CD4-positive, CD25-positive, alpha-beta regulatory T cell (primary cell): ENCODE measurements around the gene ZSCAN25. TPM values are rescaled to one million over a fixed set of nuclear protein-coding genes. Genes with fewer than 3 reads are reported as not detected.
"Not testable (repeated sequence)": the region's sequence is repeated elsewhere in the genome, so short reads cannot be mapped to it uniquely, and the experiment has no call there.

Experiments used
- ATAC-seq, 2 donors: fragments of 150-1000 bp; cut with Tn5 transposase; one replicate each; pipeline ENCODE4 v1.10.0; 2021; ENCODE audit warnings: low read depth in 2 of 2, moderate number of reproducible peaks in 2 of 2, moderate library complexity in 1 of 2
- DNase-seq, 3 donors: peaks; one replicate each; pipeline versions ENCODE4 v3.0.0 to v3.0.0-alpha.2; 2012 to 2022; ENCODE audit warnings: mixed read lengths in 1 of 3
- H3K27ac ChIP-seq: one replicate; pipeline ENCODE4 v1.7.0; 2013; ENCODE audit warnings: mild to moderate bottlenecking, low read length; ENCODE audit not compliant: insufficient read depth, poor library complexity, severe bottlenecking
- H3K27me3 ChIP-seq: one replicate; pipeline ENCODE4 v1.7.0; 2013; ENCODE audit warnings: low read length; ENCODE audit not compliant: control insufficient read depth, insufficient read depth
- H3K36me3 ChIP-seq: one replicate; pipeline ENCODE4 v1.7.0; 2013; ENCODE audit warnings: mild to moderate bottlenecking, low read length, moderate library complexity; ENCODE audit not compliant: control insufficient read depth, insufficient read depth
- H3K4me1 ChIP-seq: 2 replicates; pipeline ENCODE4 v1.7.0; 2013; ENCODE audit warnings: mild to moderate bottlenecking, low read length; ENCODE audit not compliant: insufficient read depth, control insufficient read depth, poor library complexity, severe bottlenecking
- H3K4me3 ChIP-seq: one replicate; pipeline ENCODE4 v1.7.0; 2013; ENCODE audit warnings: low read depth, mild to moderate bottlenecking, low read length, moderate library complexity
- H3K9me3 ChIP-seq, 2 experiments: 1 replicate in 1 of 2; 2 replicates in 1 of 2; pipeline ENCODE4 v1.7.0; 2013; ENCODE audit warnings: low read length in 2 of 2, mild to moderate bottlenecking in 1 of 2, moderate library complexity in 1 of 2; ENCODE audit not compliant: control insufficient read depth in 2 of 2
- H3K27ac Mint-ChIP-seq, 3 donors: one replicate each; pipeline ENCODE4 v1.8.0; 2020 to 2022; ENCODE audit warnings: mild to moderate bottlenecking in 3 of 3, mixed read lengths in 3 of 3, moderate library complexity in 2 of 3
- H3K27me3 Mint-ChIP-seq: one replicate; pipeline ENCODE4 v1.8.0; 2022; ENCODE audit warnings: mild to moderate bottlenecking, mixed read lengths
- H3K36me3 Mint-ChIP-seq: one replicate; pipeline ENCODE4 v1.8.0; 2020; ENCODE audit warnings: mixed read lengths
- H3K4me1 Mint-ChIP-seq, 4 donors: one replicate each; pipeline ENCODE4 v1.8.0; 2020 to 2022; ENCODE audit warnings: mixed read lengths in 4 of 4, mild to moderate bottlenecking in 1 of 4
- H3K4me3 Mint-ChIP-seq, 4 donors: one replicate each; pipeline ENCODE4 v1.8.0; 2020 to 2022; ENCODE audit warnings: mild to moderate bottlenecking in 4 of 4, mixed read lengths in 4 of 4, moderate library complexity in 3 of 4
- H3K9me3 Mint-ChIP-seq, 7 donors: one replicate each; pipeline ENCODE4 v1.8.0; 2020 to 2022; ENCODE audit warnings: mixed read lengths in 7 of 7, mild to moderate bottlenecking in 3 of 7, moderate library complexity in 2 of 7
- polyA plus RNA-seq, 4 donors: library from polyadenylated mRNA; unstranded; fragments of 300-500 nt; fragmentation: Illumina TruSeq; gene quantifications; one replicate each; pipeline ENCODE4 v1.2.3, GENCODE V29; 2021
- total RNA-seq: library from RNA; stranded (reverse); gene quantifications from one replicate; pipeline ENCODE4 v1.2.3, GENCODE V29; 2022

The ZSCAN25 gene
- total RNA-seq, result 47.3 TPM
- polyA plus RNA-seq, result 10 to 100 TPM in 3 of 4 donors, 1 to 10 TPM in 1; 9.9 to 20.4 (median 14.0) TPM

DNA sequence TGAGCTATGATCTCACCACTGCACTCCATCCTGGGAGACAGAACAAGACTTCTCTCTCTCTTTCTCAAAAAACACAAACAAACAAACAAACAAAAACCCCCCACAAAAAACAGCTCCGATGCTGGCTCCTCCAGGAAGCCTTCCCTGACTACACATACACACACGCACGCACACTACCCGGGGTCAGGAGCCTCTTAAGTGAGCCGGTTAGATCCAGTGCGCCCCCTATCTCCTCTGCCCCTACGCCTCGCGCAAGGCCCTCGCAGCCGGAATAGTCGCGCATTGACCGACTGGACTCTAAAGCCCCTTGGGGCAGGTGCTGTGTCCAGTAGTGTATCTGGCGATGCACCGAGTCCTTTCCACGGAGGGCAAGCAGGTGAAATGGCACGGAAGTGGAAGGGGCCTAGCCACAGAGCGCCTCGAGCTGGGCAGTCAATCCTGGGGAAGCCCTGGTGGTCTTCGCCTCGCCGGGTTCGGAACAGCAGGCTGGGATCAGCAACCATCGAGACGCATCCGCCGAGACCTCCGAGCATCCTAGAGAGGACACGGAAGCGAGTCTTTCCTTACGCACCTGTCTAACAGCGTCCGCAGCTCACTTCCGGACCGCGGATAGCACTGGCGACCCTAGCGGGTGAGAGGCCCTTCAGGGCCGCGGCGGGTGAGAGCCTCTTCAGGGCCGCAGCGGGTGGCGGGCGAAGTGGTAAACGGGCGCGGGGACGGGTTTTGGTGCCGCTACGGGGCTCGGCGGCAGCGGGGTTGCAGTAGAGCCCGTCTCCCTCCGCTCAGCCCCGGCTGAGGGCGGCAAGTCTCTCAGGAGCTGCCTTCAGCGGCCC is at the start of gene ZSCAN25:
Gene ZSCAN25 (plus strand): TSS at position 588 of the 833 bp plus-strand sequence. CDS start 2,661 bp downstream, outside the sequence.
- peaks cover 11 to 49% (median 34%) of the 10 kb centered on the region in 4 donors for H3K4me1 Mint-ChIP-seq
- peak; percentile 80 to 95 (median 86) for DNase-seq
- H3K4me3 ChIP-seq, result peak within 1 kb of the TSS; percentile 92

DNA sequence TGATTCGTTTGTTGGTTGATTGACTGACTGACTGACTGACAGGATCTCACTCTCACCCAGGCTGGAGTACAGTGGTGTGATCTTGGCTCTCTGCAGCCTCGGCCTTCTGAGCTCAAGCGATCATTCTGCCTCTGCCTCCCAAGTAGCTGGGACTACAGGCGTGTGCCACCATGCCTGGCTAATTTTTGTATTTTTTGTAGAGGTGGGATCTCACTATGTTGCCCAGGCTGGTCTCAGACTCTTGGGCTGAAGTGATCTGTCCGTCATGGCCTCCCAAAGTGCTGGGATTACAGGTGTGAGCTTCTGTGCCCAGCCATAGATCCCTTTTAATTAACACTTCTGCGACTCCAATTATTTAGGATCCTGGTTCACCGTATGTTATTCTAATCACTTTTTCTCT is 48.0 kb upstream of the ZSCAN25 start:
- peaks cover 58% of the 10 kb centered on the region for H3K36me3 ChIP-seq
- H3K9me3 Mint-ChIP-seq, H3K4me1 ChIP-seq, DNase-seq, H3K4me3 ChIP-seq, H3K27ac Mint-ChIP-seq, ATAC-seq, H3K27ac ChIP-seq, H3K27me3 Mint-ChIP-seq, H3K27me3 ChIP-seq, H3K9me3 ChIP-seq: not testable (repeated sequence)
- Mint-ChIP-seq H3K36me3 (peaks cover 40% of the 10 kb centered on the region), H3K4me3 (peak overlapping the region in 1 of 4 donors; percentile 54), H3K4me1 (peaks cover 6 to 18% (median 15%) of the 10 kb centered on the region in 4 donors)

More for the DNA sequence above, at the start of gene ZSCAN25:
- peaks cover 27% of the 10 kb centered on the region for H3K36me3 Mint-ChIP-seq
- H3K9me3 Mint-ChIP-seq, result peaks cover 0 to 2% (median 0%) of the 10 kb centered on the region in 7 donors
- H3K27ac Mint-ChIP-seq, result peak within 1 kb of the TSS; percentile 97 to 99 (median 98)
- Histone ChIP-seq H3K27me3 (no peaks in the 10 kb centered on the region), H3K4me1 (peaks cover 21% of the 10 kb centered on the region), H3K36me3 (peaks cover 30% of the 10 kb centered on the region), H3K27ac (peak within 1 kb of the TSS; percentile 86), H3K9me3 (no peaks in the 10 kb centered on the region)
- ATAC-seq, result peak; percentile 99
- H3K4me3 Mint-ChIP-seq, result peak within 1 kb of the TSS; percentile 94 to 99 (median 98)
- H3K27me3 Mint-ChIP-seq, result peaks cover 6% of the 10 kb centered on the region

DNA sequence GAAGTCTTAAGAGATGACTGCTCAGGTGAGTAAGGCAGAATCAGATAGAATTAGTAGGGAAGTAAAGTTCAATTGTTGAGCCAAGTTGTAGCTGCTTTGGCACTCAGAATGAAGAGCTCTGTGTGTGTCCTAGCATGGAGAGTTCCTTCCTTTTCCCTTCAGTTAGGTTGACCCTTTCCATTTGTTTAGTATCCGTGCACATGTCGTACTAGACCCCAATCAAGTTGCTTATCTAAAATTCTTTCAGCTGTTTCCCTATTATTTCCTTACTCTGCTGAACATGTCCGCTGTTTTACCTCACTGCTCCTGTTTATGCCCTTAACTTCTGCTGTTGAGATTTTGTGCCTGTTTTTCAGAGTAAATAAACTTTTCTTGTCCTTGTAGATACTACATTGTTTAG is 45.0 kb upstream of the ZSCAN25 start:
- Mint-ChIP-seq H3K27ac (peak overlapping the region in 1 of 3 donors; percentile 83), H3K36me3 (peaks cover 33% of the 10 kb centered on the region), H3K4me1 (peaks cover 0 to 7% (median 1%) of the 10 kb centered on the region in 4 donors), H3K9me3 (no peaks in the 10 kb centered on the region), H3K4me3 (no peak overlapping the region), H3K27me3 (no peaks in the 10 kb centered on the region)
- ATAC-seq, result no peak
- peaks cover 33% of the 10 kb centered on the region for H3K36me3 ChIP-seq
- H3K4me3 ChIP-seq, result no peak overlapping the region
- no peaks in the 10 kb centered on the region for H3K4me1 ChIP-seq
- no peak overlapping the region for H3K27ac ChIP-seq
- DNase-seq, result no peak
- H3K27me3 ChIP-seq, result no peaks in the 10 kb centered on the region
- no peaks in the 10 kb centered on the region for H3K9me3 ChIP-seq

DNA sequence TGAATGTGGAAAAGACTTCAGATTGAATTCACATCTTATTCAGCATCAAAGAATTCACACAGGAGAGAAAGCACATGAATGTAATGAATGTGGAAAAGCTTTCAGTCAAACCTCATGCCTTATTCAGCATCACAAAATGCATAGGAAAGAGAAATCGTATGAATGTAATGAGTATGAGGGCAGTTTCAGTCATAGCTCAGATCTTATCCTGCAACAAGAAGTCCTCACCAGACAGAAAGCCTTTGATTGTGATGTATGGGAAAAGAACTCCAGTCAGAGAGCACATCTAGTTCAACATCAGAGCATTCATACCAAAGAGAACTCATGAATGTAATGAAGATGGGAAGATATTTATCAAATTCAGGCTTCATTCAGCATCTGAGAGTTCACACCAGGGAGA is 43.5 kb upstream of the ZSCAN25 start:
- no peak overlapping the region for H3K4me3 ChIP-seq
- Mint-ChIP-seq H3K4me1 (peaks cover 0 to 8% (median 7%) of the 10 kb centered on the region in 4 donors), H3K27ac (peak overlapping the region in 1 of 3 donors; percentile 7), H3K4me3 (no peak overlapping the region), H3K36me3 (peaks cover 33% of the 10 kb centered on the region), H3K9me3 (no peaks in the 10 kb centered on the region), H3K27me3 (no peaks in the 10 kb centered on the region)
- no peak for DNase-seq
- no peaks in the 10 kb centered on the region for H3K27me3 ChIP-seq
- peaks cover 33% of the 10 kb centered on the region for H3K36me3 ChIP-seq
- H3K9me3 ChIP-seq, result no peaks in the 10 kb centered on the region
- no peak overlapping the region for H3K27ac ChIP-seq
- no peak for ATAC-seq
- H3K4me1 ChIP-seq, result no peaks in the 10 kb centered on the region

DNA sequence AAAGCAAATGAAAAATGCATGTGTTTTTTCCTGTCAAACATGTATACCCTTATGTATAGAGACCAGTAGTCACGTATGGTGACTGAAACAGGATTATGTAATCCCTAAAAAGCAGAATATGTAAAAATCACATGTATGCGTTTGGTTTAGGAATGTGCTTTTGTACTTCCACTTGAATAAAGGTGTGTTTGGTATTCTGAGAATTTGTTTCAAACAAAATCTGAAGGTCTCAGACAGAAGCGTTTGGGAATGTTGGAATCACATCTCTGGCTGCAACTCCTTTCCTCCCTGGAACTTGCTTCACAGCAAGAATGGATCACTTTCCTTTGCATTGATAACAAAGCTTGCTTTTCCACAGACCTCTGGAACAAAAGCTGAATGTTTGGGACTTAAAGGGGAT is 40.5 kb upstream of the ZSCAN25 start:
- Histone ChIP-seq H3K27me3 (no peaks in the 10 kb centered on the region), H3K4me3 (no peak overlapping the region), H3K9me3 (no peaks in the 10 kb centered on the region), H3K36me3 (peaks cover 22% of the 10 kb centered on the region), H3K27ac (no peak overlapping the region), H3K4me1 (peaks cover 14% of the 10 kb centered on the region)
- no peaks in the 10 kb centered on the region for H3K27me3 Mint-ChIP-seq
- H3K9me3 Mint-ChIP-seq, result no peaks in the 10 kb centered on the region
- H3K4me3 Mint-ChIP-seq, result no peak overlapping the region
- DNase-seq (no peak), ATAC-seq (no peak)
- H3K36me3 Mint-ChIP-seq, result peaks cover 22% of the 10 kb centered on the region
- H3K27ac Mint-ChIP-seq, result peak overlapping the region in 2 of 3 donors; percentile 14 to 36
- peaks cover 0 to 19% (median 13%) of the 10 kb centered on the region in 4 donors for H3K4me1 Mint-ChIP-seq

DNA sequence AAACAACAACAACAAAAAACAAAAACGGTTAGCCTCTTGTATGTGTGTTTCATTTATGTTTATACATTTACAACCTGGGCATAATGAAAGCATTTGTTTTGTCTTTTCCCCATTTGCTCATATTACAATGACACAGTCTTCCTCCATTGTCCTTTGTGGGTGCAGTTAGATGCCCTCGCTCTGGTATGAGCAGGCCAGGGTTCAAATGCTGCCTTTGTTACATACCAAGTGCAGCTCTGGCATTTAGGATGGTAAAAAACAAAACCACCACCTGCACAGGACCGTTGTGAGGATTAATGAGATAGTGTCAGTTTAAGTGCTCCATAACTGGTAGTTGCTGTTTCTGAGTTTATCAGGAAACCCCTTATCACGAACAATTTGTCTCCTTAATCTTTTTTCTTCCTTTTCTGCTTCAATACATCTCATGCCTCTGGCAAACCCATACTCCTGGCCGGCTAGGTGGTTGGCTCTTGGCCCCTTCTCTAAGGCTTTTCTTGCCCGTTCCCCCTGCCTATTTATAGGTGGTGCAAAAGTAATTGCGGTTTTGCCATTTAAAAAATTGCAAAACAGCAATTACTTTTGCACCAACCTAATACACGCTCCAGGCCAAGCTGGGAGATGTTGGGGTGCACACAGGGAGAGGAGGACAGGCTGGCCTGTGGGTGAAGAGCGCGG is 37.3 kb upstream of the ZSCAN25 start:
- Mint-ChIP-seq H3K9me3 (no peaks in the 10 kb centered on the region), H3K36me3 (no peaks in the 10 kb centered on the region), H3K27ac (peak overlapping the region; percentile 62 to 89 (median 71)), H3K4me3 (peak overlapping the region; percentile 78 to 94 (median 91)), H3K4me1 (peaks cover 0 to 21% (median 13%) of the 10 kb centered on the region in 4 donors), H3K27me3 (no peaks in the 10 kb centered on the region)
- H3K36me3 ChIP-seq, result no peaks in the 10 kb centered on the region
- no peak overlapping the region for H3K27ac ChIP-seq
- DNase-seq (no peak), ATAC-seq (no peak)
- H3K4me1 ChIP-seq, result peaks cover 14% of the 10 kb centered on the region
- H3K9me3 ChIP-seq, result no peaks in the 10 kb centered on the region
- H3K4me3 ChIP-seq, result peak overlapping the region; percentile 68
- no peaks in the 10 kb centered on the region for H3K27me3 ChIP-seq

DNA sequence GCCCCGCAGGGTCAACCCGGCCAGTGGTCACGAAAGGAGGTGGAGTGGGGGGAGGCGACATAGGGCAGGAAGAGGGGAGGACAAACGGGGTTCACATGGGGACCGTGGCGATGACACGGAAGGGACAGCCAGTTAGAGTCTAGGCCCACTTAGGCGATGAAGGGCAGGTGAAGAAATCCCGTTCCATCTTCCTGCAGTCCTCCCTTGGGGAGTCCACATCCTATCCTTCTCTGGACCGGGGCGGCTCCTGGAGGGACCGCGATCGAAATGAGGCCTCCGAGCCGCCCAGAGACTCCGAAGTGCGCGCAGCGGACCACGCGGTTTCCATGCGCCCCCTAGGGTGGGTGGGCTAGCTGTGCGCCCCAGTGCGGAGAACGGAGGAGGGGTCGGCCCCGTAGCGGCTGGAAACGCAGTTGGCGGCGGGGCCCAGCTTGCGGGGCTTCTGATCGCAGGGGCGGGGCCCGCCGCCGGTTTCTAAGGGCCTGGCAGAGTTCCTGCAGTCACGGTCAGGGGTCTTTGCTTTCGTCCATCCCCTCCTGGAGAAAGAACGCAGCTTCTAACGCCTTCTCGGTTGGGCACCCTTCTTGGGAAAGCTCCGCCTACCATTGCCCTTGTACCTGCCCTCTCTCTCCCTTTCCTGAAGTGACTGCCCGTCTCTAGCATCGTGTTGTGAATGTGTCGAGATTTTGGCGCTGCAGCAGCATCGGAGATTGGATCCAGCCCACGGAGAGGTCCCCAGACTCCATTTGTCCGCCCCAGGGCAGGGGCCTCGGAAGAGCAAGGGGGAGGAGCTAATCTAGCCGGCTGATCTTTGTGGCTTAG is 36.6 kb upstream of the ZSCAN25 start:
- no peaks in the 10 kb centered on the region for H3K36me3 ChIP-seq
- H3K4me1 Mint-ChIP-seq, result peaks cover 0 to 21% (median 13%) of the 10 kb centered on the region in 4 donors
- H3K9me3 Mint-ChIP-seq, result no peaks in the 10 kb centered on the region
- no peak overlapping the region for H3K27ac ChIP-seq
- no peaks in the 10 kb centered on the region for H3K36me3 Mint-ChIP-seq
- H3K4me1 ChIP-seq, result peaks cover 14% of the 10 kb centered on the region
- H3K27me3 Mint-ChIP-seq, result no peaks in the 10 kb centered on the region
- H3K27me3 ChIP-seq, result no peaks in the 10 kb centered on the region
- DNase-seq (peak; percentile 30 to 61 (median 46)), ATAC-seq (peak; percentile 80 to 82)
- H3K27ac Mint-ChIP-seq, result peak overlapping the region; percentile 84 to 97 (median 89)
- H3K4me3 ChIP-seq, result peak overlapping the region; percentile 77
- no peaks in the 10 kb centered on the region for H3K9me3 ChIP-seq
- H3K4me3 Mint-ChIP-seq, result peak overlapping the region; percentile 78 to 94 (median 91)
